HCT116 (cell line): ENCODE data around the gene PAX6.

Experiments used
- ATF3 ChIP-seq: IDR thresholded peaks from 2 replicates; pipeline ENCODE4 v1.6.1; 2012
- CTCF ChIP-seq, 3 experiments: fragments of 200-600 bp in 1 of 3; sonication (generic) in 1 of 3; IDR thresholded peaks in 2 of 3; conservative IDR thresholded peaks in 1 of 3; 2 replicates each; pipeline ENCODE4 v1.5.1; 2012 to 2017; ENCODE audit warnings: low read depth in 2 of 3, low read length in 2 of 3, antibody characterized with exemption in 1 of 3, borderline replicate concordance in 1 of 3, control low read depth in 1 of 3, mild to moderate bottlenecking in 1 of 3, mixed read lengths in 1 of 3, mixed run types in 1 of 3, moderate library complexity in 1 of 3; ENCODE audit not compliant: insufficient read depth in 1 of 3
- EZH2phosphoT487 ChIP-seq: fragments of 200-600 bp; IDR thresholded peaks from 2 replicates; pipeline ENCODE4 v1.6.1; 2018; ENCODE audit warnings: antibody characterized with exemption, borderline replicate concordance
- JUND ChIP-seq: IDR thresholded peaks from 2 replicates; pipeline ENCODE4 v1.6.1; 2012
- POLR2A ChIP-seq: IDR thresholded peaks from 2 replicates; pipeline ENCODE4 v1.7.0; 2011; ENCODE audit warnings: borderline replicate concordance; ENCODE audit not compliant: insufficient read depth, insufficient read length; ENCODE audit errors: extremely low read depth
- POLR2AphosphoS5 ChIP-seq: IDR thresholded peaks from 2 replicates; pipeline ENCODE4 v1.6.1; 2011; ENCODE audit warnings: mild to moderate bottlenecking, low read depth, low read length, moderate library complexity
- RAD21 ChIP-seq: IDR thresholded peaks from 2 replicates; pipeline ENCODE4 v1.6.1; 2012; ENCODE audit warnings: low read depth, mild to moderate bottlenecking
- REST ChIP-seq: IDR thresholded peaks from 2 replicates; pipeline ENCODE4 v1.6.1; 2012; ENCODE audit warnings: low read depth
- SP1 ChIP-seq: IDR thresholded peaks from 2 replicates; pipeline ENCODE4 v1.6.1; 2012; ENCODE audit warnings: low read depth
- YY1 ChIP-seq: IDR thresholded peaks from 2 replicates; pipeline ENCODE4 v1.6.1; 2011; ENCODE audit warnings: low read length, low read depth, moderate library complexity, mild to moderate bottlenecking; ENCODE audit not compliant: insufficient replicate concordance; ENCODE audit errors: extremely low read depth

- TF ChIP-seq POLR2A (no peak), CTCF (IDR thresholded peaks at IDR 0.05 in 2 of 3, conservative IDR thresholded peaks at IDR 0.05 in 1 of 3; ENCODE audit: borderline replicate concordance in 1 of 3, insufficient read depth in 1 of 3, low read depth in 2 of 3, low read length in 2 of 3) (no peak), POLR2AphosphoS5 (no peak), YY1 (no peak), SP1 (no peak), RAD21 (no peak), EZH2phosphoT487 (no peak), JUND (no peak), REST (no peak), ATF3 (no peak)
Observed at GRCh38 chr11:31804312-31805036, 6.6 kb downstream of the PAX6 start.
